Activated T-helper 1 cell treated with anti-CD3 and anti-CD28 coated beads, Interleukin-12 subunit alpha, Interleukin-12 subunit beta, Interleukin-2, Interleukin-4 antibody, amounts not matched to agents 30 ng/mL and 10 ng/mL and 1 ng/mL, durations not matched to agents 14 hours and 24 hours and 36 hours (primary cell): ENCODE measurements around the gene PTRHD1. TPM values are rescaled to one million over a fixed set of nuclear protein-coding genes. Genes with fewer than 3 reads are reported as not detected.

ENCODE experiments used
- DNase-seq: peaks from one replicate; pipeline ENCODE4 v3.0.0; 2021; ENCODE audit warnings: low spot score
- H3K27ac Mint-ChIP-seq: one replicate; pipeline ENCODE4 v1.8.0; 2021; ENCODE audit warnings: mild to moderate bottlenecking, mixed read lengths
- H3K27me3 Mint-ChIP-seq: one replicate; pipeline ENCODE4 v1.8.0; 2022; ENCODE audit warnings: mild to moderate bottlenecking, moderate library complexity, mixed read lengths; ENCODE audit not compliant: insufficient read depth
- H3K36me3 Mint-ChIP-seq: one replicate; pipeline ENCODE4 v1.8.0; 2021; ENCODE audit warnings: low read depth, mixed read lengths
- H3K4me1 Mint-ChIP-seq: one replicate; pipeline ENCODE4 v1.8.0; 2021; ENCODE audit warnings: low read depth, mixed read lengths
- H3K4me3 Mint-ChIP-seq: one replicate; pipeline ENCODE4 v1.8.0; 2021; ENCODE audit warnings: mild to moderate bottlenecking, moderate library complexity, mixed read lengths
- H3K9me3 Mint-ChIP-seq: one replicate; pipeline ENCODE4 v1.8.0; 2021; ENCODE audit warnings: mixed read lengths
- intact Hi-C: fragments of 100-400 bp; cut with micrococcal nuclease; formaldehyde crosslinking; loops from one replicate; pipeline ENCODE4 v1.15.1; 2024
- total RNA-seq: library from RNA; stranded (reverse); gene quantifications from 2 replicates; pipeline ENCODE4 v1.2.3, GENCODE V29; 2022

The PTRHD1 gene
- total RNA-seq, 1 donor from 2014 or later: 16.5 TPM

DNA sequence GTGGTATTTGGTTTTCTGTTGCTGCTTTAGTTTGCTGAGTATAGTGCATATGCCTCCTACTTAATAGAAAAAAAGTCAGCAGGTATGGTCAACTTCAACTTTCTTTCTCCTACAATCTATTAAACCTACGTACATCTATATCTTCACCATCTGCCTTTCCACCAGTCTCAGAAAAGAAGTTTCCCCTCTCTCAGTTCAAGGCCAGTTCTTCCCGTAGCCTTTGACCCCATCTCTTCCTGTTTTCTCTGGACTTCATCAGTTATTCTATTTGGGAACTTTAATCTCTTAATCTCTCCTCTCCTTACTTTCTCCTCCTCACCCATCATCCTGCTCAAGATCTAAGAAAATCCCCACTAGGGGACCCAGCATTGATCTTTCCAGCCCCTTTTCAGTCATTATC is 5.7 kb downstream of the PTRHD1 start:
- intact Hi-C loops: no loop called here
- no peak for DNase-seq
- Mint-ChIP-seq H3K36me3 (peaks cover 3% of the 10 kb centered on the region), H3K4me1 (peaks cover 4% of the 10 kb centered on the region), H3K27me3 (peaks cover 3% of the 10 kb centered on the region), H3K4me3 (no peak overlapping the region), H3K9me3 (no peaks in the 10 kb centered on the region), H3K27ac (no peak overlapping the region)

DNA sequence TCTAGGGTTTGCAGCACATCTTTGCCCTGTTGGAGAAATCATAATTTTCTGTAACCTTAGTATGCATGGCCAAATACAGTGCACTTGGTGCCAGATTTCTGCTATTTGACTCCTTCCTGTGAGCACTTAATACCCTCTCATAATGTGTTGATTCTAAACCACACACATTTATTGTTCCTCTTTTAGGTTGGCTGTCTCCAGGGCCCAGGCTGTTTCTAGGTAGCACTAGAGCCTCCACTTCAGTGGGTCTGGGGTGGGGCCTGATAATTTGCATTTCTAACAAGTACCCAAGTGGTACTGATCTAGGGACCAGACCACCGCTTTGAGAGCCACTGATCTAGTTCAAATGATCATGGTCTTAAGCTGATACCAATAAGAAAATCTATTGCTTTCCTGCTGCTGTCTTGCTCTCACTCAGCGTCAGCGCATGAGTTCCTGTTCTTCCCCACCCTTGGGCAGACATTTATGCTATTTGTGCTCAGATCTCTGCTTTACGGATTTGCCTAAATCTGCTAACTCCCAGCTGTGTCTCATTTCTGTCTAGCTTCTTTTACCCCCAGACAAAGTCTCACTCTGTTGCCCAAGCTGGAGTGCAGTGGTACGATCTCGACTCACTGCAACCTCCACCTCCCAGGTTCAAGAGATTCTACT is 7.4 kb downstream of the PTRHD1 start:
- Mint-ChIP-seq H3K4me3 (no peak overlapping the region), H3K27ac (no peak overlapping the region), H3K27me3 (peaks cover 3% of the 10 kb centered on the region), H3K4me1 (no peaks in the 10 kb centered on the region), H3K9me3 (peaks cover 3% of the 10 kb centered on the region), H3K36me3 (peaks cover 3% of the 10 kb centered on the region)
- DNase-seq: no peak
- intact Hi-C loops: no loop called here

DNA sequence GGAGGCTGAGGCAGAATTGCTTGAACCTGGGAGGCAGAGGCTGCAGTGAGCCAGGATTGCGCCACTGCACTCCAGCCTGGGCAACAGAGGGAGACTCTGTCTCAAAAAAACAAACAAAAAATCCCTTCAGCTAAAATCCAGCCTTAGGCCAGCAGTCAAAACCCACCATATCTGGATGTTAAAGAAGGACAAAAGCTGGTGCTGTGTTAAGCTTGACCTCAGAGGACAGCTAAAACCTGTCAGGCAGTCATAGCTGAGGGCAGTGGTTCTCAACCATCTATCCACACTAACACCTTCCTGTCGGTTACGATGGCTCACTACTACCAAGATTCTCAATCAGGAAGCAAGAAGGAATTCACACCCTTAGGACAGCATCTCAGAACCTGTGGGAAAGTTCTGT is 9.6 kb downstream of the PTRHD1 start:
- intact Hi-C loops: no loop called here
- no peak overlapping the region for H3K4me3 Mint-ChIP-seq
- H3K36me3 Mint-ChIP-seq: no peaks in the 10 kb centered on the region
- peaks cover 3% of the 10 kb centered on the region for H3K27me3 Mint-ChIP-seq
- H3K9me3 Mint-ChIP-seq: peaks cover 7% of the 10 kb centered on the region
- H3K4me1 Mint-ChIP-seq: no peaks in the 10 kb centered on the region
- H3K27ac Mint-ChIP-seq: no peak overlapping the region
- no peak for DNase-seq

DNA sequence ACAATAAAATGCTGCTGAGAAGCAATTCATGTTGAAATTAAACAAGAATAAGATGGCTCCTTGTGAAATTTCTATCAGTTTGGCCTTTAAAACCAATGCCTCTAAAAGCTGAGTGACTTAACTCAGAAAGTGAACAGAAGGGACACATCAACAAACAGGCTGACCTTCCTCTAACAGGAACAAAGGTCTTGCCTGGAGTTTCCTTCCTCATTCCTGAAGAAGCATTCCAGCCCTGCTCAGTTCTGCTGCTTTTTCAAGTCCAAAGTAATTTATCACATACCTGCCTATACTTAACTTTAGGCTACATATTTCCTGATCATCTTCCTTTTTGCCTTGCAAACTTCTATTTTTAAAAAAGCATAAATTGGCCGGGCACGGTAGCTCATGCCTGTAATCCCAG is 14.1 kb downstream of the PTRHD1 start:
- Mint-ChIP-seq H3K27me3 (peaks cover 4% of the 10 kb centered on the region), H3K4me3 (no peak overlapping the region), H3K27ac (no peak overlapping the region), H3K36me3 (no peaks in the 10 kb centered on the region), H3K4me1 (no peaks in the 10 kb centered on the region), H3K9me3 (peaks cover 7% of the 10 kb centered on the region)
- intact Hi-C loops: no loop called here
- DNase-seq: no peak

DNA sequence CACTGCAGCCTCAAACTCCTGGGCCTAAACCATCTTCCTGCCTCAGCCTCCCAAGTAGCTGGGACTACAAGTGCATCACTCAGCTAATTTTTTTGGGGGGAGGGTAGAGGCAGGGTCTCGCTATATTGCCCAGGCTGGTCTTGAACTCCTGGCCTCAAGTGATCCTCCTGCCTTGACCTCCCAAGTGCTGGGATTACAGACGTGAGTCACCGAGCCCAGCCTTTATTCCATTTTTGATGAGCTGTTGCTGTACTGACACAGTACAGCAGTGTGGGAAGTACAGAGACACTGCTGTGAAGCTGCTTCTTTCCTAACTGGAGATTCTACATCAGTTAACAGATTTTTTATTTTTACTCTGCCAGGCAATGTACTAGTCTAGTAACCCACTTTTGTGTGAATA is 18.8 kb downstream of the PTRHD1 start:
- H3K4me3 Mint-ChIP-seq: no peak overlapping the region
- no peak overlapping the region for H3K27ac Mint-ChIP-seq
- intact Hi-C loops: no loop called here
- no peaks in the 10 kb centered on the region for H3K9me3 Mint-ChIP-seq
- DNase-seq: no peak
- peaks cover 4% of the 10 kb centered on the region for H3K27me3 Mint-ChIP-seq
- no peaks in the 10 kb centered on the region for H3K4me1 Mint-ChIP-seq
- no peaks in the 10 kb centered on the region for H3K36me3 Mint-ChIP-seq

DNA sequence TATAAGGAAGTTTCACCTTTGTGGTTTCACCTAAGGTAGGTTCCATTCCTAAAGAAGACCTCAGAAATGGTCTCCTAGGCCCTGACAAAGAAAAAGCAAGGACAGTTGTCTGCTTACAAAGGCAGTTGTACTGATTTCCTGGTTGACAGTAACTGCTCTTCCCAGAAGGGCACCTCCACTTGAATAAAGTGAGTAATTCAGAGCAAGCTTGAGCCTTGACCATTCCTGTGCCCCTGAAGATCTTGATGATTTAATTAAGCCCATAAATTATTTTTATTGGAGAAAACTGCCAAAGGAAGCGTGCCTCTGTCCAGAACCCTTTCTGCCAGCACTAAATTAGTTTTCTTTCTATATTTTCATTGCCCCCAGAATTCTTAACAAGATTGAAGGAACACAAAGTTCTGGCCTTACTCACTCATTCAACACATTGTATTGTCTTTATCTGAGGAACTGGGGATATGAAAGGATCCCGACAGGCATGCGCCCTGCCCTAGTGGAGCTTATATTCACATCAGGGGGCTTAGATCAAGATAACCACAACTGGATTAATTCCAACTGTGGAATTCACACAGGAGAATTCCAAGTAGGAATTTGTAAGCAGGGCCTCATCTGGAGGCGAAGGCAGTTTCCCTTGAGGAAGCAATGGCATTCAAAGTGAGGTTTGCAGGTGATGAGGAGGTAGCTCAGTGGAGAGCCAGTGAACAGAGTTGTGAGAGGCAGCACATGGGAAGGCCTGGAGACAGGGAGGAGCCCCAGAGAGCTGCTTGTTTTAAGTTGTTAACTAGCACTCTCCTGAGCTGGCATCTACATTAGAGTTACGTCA is 21.2 kb downstream of the PTRHD1 start:
- H3K27me3 Mint-ChIP-seq: peaks cover 4% of the 10 kb centered on the region
- H3K9me3 Mint-ChIP-seq: no peaks in the 10 kb centered on the region
- intact Hi-C loops: no loop called here
- H3K4me1 Mint-ChIP-seq: peaks cover under 1% of the 10 kb centered on the region
- no peaks in the 10 kb centered on the region for H3K36me3 Mint-ChIP-seq
- H3K4me3 Mint-ChIP-seq: no peak overlapping the region
- DNase-seq: no peak
- H3K27ac Mint-ChIP-seq: no peak overlapping the region

DNA sequence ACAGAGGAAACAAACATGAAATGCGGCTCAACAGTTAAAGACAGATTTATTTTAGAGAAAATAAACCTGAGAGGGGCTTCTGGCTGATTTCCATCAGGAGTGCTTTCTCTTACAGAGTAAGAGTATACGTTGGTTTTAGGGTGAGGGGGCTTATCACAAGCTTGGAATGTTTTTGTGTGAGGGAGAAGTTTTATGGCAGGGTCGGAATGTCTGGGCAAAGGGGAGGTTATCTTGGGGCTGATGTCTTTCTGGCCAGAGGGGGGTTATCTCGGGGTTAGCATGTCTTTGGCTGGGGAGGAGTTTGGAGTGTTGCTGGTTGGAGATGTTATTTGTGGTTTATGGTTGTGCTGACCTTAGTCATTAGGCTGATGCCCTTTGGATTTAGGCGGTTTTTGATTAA is 22.1 kb downstream of the PTRHD1 start:
- Mint-ChIP-seq H3K9me3 (no peaks in the 10 kb centered on the region), H3K27ac (no peak overlapping the region), H3K4me1 (peaks cover 9% of the 10 kb centered on the region), H3K27me3 (peaks cover 4% of the 10 kb centered on the region), H3K36me3 (peaks cover 7% of the 10 kb centered on the region), H3K4me3 (no peak overlapping the region)
- intact Hi-C loops: no loop called here
- no peak for DNase-seq

DNA sequence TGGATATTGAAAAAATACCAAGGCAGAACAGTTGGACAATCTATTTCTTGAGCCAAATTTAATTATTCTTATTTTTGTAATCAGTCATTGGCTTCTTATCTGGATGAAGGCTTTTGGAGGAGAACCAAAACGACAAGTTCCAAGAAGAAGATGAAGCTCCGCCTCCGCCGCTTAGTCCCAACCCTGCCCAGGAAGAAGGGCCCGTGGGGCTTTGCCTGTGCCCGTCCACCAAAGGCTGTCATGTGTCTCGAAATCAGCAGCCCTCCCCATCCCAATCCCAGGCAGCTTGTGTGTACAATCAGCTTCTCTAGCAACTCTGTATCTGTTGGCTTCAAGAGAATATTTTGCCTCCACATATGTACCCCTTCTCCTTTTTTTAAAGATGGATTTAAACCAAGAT is 24.6 kb downstream of the PTRHD1 start:
- DNase-seq: no peak
- Mint-ChIP-seq H3K27ac (no peak overlapping the region), H3K27me3 (no peaks in the 10 kb centered on the region), H3K36me3 (peaks cover 15% of the 10 kb centered on the region), H3K4me1 (peaks cover 10% of the 10 kb centered on the region), H3K4me3 (no peak overlapping the region), H3K9me3 (no peaks in the 10 kb centered on the region)
- intact Hi-C loops: no loop called here

DNA sequence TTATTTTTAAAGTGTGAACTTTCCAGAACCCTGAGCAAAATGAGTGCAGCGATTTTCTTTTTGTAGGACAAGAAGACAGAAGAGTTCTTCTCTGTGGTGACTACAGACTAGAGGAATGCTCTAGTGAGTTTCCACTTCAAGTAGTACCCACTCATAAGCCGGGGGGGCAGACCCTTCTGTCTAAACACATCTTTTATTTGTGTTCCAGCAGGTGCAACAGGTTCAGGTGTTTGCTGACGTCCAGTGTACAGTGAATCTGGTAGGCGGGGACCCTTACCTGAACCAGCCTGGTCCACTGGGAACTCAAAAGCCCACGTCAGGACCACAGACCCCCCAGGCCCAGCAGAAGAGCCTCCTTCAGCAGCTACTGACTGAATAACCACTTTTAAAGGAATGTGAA is 25.2 kb downstream of the PTRHD1 start:
- H3K4me1 Mint-ChIP-seq: peaks cover 10% of the 10 kb centered on the region
- intact Hi-C loops: no loop called here
- no peaks in the 10 kb centered on the region for H3K9me3 Mint-ChIP-seq
- no peak overlapping the region for H3K27ac Mint-ChIP-seq
- peaks cover 15% of the 10 kb centered on the region for H3K36me3 Mint-ChIP-seq
- no peaks in the 10 kb centered on the region for H3K27me3 Mint-ChIP-seq
- no peak for DNase-seq
- no peak overlapping the region for H3K4me3 Mint-ChIP-seq

DNA sequence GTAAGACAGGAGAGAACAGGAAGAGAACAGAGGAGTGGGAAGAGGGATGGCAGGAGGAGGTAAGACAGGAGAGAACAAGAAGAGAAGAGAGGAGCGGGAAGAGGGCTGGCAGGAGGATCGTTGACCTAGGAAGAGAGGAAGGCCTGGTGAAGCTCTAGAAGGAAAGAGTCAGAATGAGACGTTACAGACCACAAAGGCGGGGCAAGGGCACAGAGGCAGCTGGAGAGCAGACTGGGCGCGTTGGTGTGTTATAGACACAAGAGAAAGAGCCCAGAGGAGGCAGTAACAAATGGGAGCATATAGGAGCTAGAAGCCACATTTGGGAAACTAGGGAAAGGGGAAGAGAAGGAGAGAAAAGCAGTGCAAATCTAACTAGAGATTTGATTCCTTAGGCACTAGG is 26.6 kb downstream of the PTRHD1 start:
- Mint-ChIP-seq H3K27me3 (no peaks in the 10 kb centered on the region), H3K36me3 (peaks cover 15% of the 10 kb centered on the region), H3K9me3 (no peaks in the 10 kb centered on the region), H3K4me1 (peaks cover 10% of the 10 kb centered on the region), H3K27ac (no peak overlapping the region), H3K4me3 (no peak overlapping the region)
- intact Hi-C loops: no loop called here
- no peak for DNase-seq

DNA sequence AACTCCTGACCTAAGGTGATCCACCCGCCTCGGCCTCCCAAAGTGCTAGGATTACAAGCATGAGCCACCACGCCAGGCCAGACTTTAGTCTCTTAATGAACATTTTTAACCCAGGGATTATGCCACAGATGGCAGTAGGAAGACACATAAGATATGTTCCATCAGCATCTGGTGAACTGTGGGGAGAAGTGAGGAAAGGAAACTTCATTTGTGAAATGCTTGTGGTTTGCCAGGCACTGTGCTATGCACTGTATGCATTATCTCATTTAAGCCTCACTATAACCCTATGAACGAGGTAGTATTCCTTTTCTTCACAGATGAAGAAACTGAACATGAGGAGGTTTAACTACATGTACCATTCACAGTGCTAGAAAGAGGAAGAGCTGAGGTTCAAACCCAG is 29.3 kb downstream of the PTRHD1 start:
- Mint-ChIP-seq H3K4me3 (no peak overlapping the region), H3K4me1 (peaks cover 10% of the 10 kb centered on the region), H3K27me3 (no peaks in the 10 kb centered on the region), H3K36me3 (peaks cover 21% of the 10 kb centered on the region), H3K27ac (no peak overlapping the region), H3K9me3 (no peaks in the 10 kb centered on the region)
- intact Hi-C loops: no loop called here
- no peak for DNase-seq

DNA sequence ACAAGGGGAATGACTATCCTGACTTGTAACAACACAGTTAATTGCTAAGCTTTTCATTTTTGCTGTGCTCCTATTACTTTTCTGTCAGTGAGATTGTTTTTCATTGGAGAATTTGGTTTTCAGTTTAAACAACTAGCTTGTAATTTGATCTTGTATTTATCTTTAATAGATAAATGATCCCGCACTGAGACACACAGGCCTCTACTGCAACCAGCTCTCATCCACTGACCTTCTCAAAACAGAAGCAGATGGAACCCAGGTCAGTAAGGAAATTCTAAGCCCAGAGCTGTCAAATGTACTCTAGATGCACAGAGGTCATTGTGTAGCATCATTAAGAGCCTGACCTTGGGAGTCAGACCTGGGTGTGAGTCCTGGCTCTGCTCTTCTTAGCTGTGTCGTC is 30.7 kb downstream of the PTRHD1 start:
- no peak for DNase-seq
- Mint-ChIP-seq H3K4me3 (no peak overlapping the region), H3K27me3 (no peaks in the 10 kb centered on the region), H3K4me1 (peaks cover 10% of the 10 kb centered on the region), H3K27ac (no peak overlapping the region), H3K36me3 (peaks cover 23% of the 10 kb centered on the region), H3K9me3 (no peaks in the 10 kb centered on the region)
- intact Hi-C loops: no loop called here

DNA sequence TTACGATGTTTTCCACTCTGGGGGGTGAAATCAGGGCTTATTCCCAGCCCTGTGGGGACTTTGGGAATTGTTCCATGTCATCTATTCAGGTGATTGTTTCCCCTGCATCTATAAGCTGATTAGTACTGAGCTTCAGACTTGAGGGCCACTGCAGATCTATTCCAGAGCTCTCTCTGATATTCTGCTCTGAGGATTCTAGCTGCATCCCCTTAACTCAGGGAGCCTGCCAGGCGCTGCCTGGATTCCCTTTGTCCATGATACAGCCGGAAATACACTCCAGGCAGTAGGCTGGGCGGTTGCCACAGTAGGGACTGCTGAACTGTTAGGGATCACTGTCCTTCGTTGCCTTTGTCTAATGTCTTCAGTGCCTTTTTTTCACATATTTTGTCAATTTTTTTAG is 31.3 kb downstream of the PTRHD1 start:
- DNase-seq: no peak
- Mint-ChIP-seq H3K27ac (no peak overlapping the region), H3K36me3 (peaks cover 23% of the 10 kb centered on the region), H3K4me1 (peaks cover 9% of the 10 kb centered on the region), H3K9me3 (no peaks in the 10 kb centered on the region), H3K27me3 (no peaks in the 10 kb centered on the region), H3K4me3 (no peak overlapping the region)
- intact Hi-C loops: no loop called here
